ENCODE data around the gene EVL. TPM values are rescaled to one million over a fixed set of nuclear protein-coding genes. Genes with fewer than 3 reads are reported as not detected.

EVL gene
- total and polyA plus RNA-seq, 10 of the 15 experiments (the other 5 are each of a cell fraction or from before 2014, with no cell fraction given), result 11.9 to 341 (median 89.8) TPM

GRCh38 chr14:100048786-100049185 lies 16.4 kb upstream of the EVL start:
- TF ChIP-seq IKZF1 (conservative IDR thresholded peaks at IDR 0.05), result peak; percentile 42
- TF ChIP-seq SRF (IDR thresholded peaks at IDR 0.05; ENCODE audit: low read depth in 2 of 2, low read length in 2 of 2), result no peak
- peak in 1 of 2 experiments; percentile 22; a peak in 1 of 4 replicates for TF ChIP-seq BHLHE40 (IDR thresholded peaks at IDR 0.05; ENCODE audit: borderline replicate concordance in 1 of 2, low read depth in 2 of 2, low read length in 1 of 2)
- TF ChIP-seq IKZF2 (IDR thresholded peaks at IDR 0.05), result peak in 1 of 2 experiments; percentile 42; a peak in 1 of 4 replicates
- Histone ChIP-seq H3K36me3 (ENCODE audit: control insufficient read depth in 2 of 2, insufficient read depth in 2 of 2, low read length in 1 of 2) (no peaks in the 10 kb centered on the region), H3K9me3 (replicated peaks; ENCODE audit: control insufficient read depth, insufficient read depth, low read length) (no peaks in the 10 kb centered on the region), H3K4me3 (no peak overlapping the region), H3K27me3 (replicated peaks in 1 of 2; ENCODE audit: control insufficient read depth in 2 of 2, insufficient read depth in 2 of 2, low read length in 1 of 2) (no peaks in the 10 kb centered on the region), H4K20me1 (ENCODE audit: control insufficient read depth, insufficient read depth) (no peaks in the 10 kb centered on the region), H3K4me2 (ENCODE audit: control insufficient read depth, insufficient read depth) (no peak overlapping the region), H2AFZ (ENCODE audit: control insufficient read depth, low read depth, low read length) (no peak overlapping the region), H3K4me1 (ENCODE audit: control insufficient read depth, insufficient read depth, low read length) (no peaks in the 10 kb centered on the region), H3K27ac (ENCODE audit: control insufficient read depth, insufficient read depth) (no peak overlapping the region), H3K79me2 (ENCODE audit: control insufficient read depth, insufficient read depth, low read length) (no peaks in the 10 kb centered on the region), H3K9ac (ENCODE audit: control insufficient read depth, insufficient read depth, low read length) (no peak overlapping the region)
- DNase-seq (ENCODE audit: low read depth, low spot score), result no peak
- no peak for FAIRE-seq
- WGBS (ENCODE audit: insufficient coverage, insufficient replicate concordance, low lambda C conversion rate, missing lambda C conversion rate), result 78% methylated on average over 3 of the region's 3 CpGs
- peak; percentile 46 for ATAC-seq
- no TSS peak for BruUV-seq (replicated peaks)
- ChIA-PET SMC1A (ENCODE audit: uncharacterized antibody, unreplicated experiment) (interaction anchor here (1.0 to 1.6 kb wide), 5 partner anchors 8 to 59 kb away, joined by 3 to 5 read pairs (median 4); no protein-coding TSS in a partner anchor), CTCF (interaction anchor here (1.0 to 6.8 kb wide), 6 partner anchors 11 to 144 kb away, joined by 3 to 40 read pairs (median 4); no protein-coding TSS in a partner anchor), RAD21 (ENCODE audit: unreplicated experiment) (interaction anchor here (0.5 to 1.4 kb wide), 3 partner anchors 20 to 66 kb away, joined by 3 to 5 read pairs (median 5); no protein-coding TSS in a partner anchor), POLR2A (no interaction called here)
- intact Hi-C loops (cut with micrococcal nuclease; ENCODE audit: unreplicated experiment) (no loop called here), in situ Hi-C loops (cut with MboI) (no loop called here)

GRCh38 chr14:100049220-100049619 lies 16.0 kb upstream of the EVL start:
- CTCF ChIA-PET, result interaction anchor here (1.0 to 6.8 kb wide), 5 partner anchors 12 to 144 kb away, joined by 3 to 40 read pairs (median 4); no protein-coding TSS in a partner anchor
- in situ Hi-C loops (cut with MboI) (no loop called here), intact Hi-C loops (cut with micrococcal nuclease; ENCODE audit: unreplicated experiment) (no loop called here)
- H3K4me3 ChIP-seq, result no peak overlapping the region
- no peaks in the 10 kb centered on the region for H3K4me1 ChIP-seq (ENCODE audit: control insufficient read depth, insufficient read depth, low read length)
- no peaks in the 10 kb centered on the region for H3K9me3 ChIP-seq (replicated peaks; ENCODE audit: control insufficient read depth, insufficient read depth, low read length)
- H3K79me2 ChIP-seq (ENCODE audit: control insufficient read depth, insufficient read depth, low read length), result no peaks in the 10 kb centered on the region
- H3K36me3 ChIP-seq (ENCODE audit: control insufficient read depth in 2 of 2, insufficient read depth in 2 of 2, low read length in 1 of 2), result no peaks in the 10 kb centered on the region
- no peak overlapping the region for H3K9ac ChIP-seq (ENCODE audit: control insufficient read depth, insufficient read depth, low read length)
- FAIRE-seq (no peak), DNase-seq (ENCODE audit: low read depth, low spot score) (no peak), ATAC-seq (no peak)
- no TSS peak for BruUV-seq (replicated peaks)
- WGBS (ENCODE audit: insufficient coverage, insufficient replicate concordance, low lambda C conversion rate, missing lambda C conversion rate), result 76% methylated on average over 2 of the region's 2 CpGs
- H4K20me1 ChIP-seq (ENCODE audit: control insufficient read depth, insufficient read depth), result no peaks in the 10 kb centered on the region
- POLR2A ChIA-PET, result no interaction called here
- no peak overlapping the region for H3K27ac ChIP-seq (ENCODE audit: control insufficient read depth, insufficient read depth)
- H3K4me2 ChIP-seq (ENCODE audit: control insufficient read depth, insufficient read depth), result no peak overlapping the region
- no peaks in the 10 kb centered on the region for H3K27me3 ChIP-seq (replicated peaks in 1 of 2; ENCODE audit: control insufficient read depth in 2 of 2, insufficient read depth in 2 of 2, low read length in 1 of 2)
- H2AFZ ChIP-seq (ENCODE audit: control insufficient read depth, low read depth, low read length), result no peak overlapping the region
- RAD21 ChIA-PET (ENCODE audit: unreplicated experiment), result interaction anchor here (0.9 to 1.4 kb wide), 2 partner anchors 20 to 24 kb away, joined by 5 read pairs; no protein-coding TSS in a partner anchor
- SMC1A ChIA-PET (ENCODE audit: uncharacterized antibody, unreplicated experiment), result interaction anchor here (1.0 to 1.6 kb wide), 6 partner anchors 8 to 59 kb away, joined by 3 to 5 read pairs (median 4); no protein-coding TSS in a partner anchor
- TF ChIP-seq EP300 (IDR thresholded peaks at IDR 0.05; ENCODE audit: borderline replicate concordance in 1 of 2, control insufficient read depth in 1 of 2, low read depth in 2 of 2, low read length in 2 of 2) (no peak), SMAD5 (IDR thresholded peaks at IDR 0.05; ENCODE audit: low read depth) (no peak), BHLHE40 (IDR thresholded peaks at IDR 0.05; ENCODE audit: borderline replicate concordance in 1 of 2, low read depth in 2 of 2, low read length in 1 of 2) (no peak), FOXK2 (IDR thresholded peaks at IDR 0.05) (no peak), JUNB (IDR thresholded peaks at IDR 0.05) (no peak), PAX8 (IDR thresholded peaks at IDR 0.05) (no peak), ZNF274 (IDR thresholded peaks at IDR 0.05; ENCODE audit: insufficient read depth, insufficient read length) (no peak), E2F4 (IDR thresholded peaks at IDR 0.05; ENCODE audit: low read depth, low read length) (no peak), FOXM1 (IDR thresholded peaks at IDR 0.05; ENCODE audit: low read depth, low read length) (no peak)
- TF ChIP-seq, protein P1, sequence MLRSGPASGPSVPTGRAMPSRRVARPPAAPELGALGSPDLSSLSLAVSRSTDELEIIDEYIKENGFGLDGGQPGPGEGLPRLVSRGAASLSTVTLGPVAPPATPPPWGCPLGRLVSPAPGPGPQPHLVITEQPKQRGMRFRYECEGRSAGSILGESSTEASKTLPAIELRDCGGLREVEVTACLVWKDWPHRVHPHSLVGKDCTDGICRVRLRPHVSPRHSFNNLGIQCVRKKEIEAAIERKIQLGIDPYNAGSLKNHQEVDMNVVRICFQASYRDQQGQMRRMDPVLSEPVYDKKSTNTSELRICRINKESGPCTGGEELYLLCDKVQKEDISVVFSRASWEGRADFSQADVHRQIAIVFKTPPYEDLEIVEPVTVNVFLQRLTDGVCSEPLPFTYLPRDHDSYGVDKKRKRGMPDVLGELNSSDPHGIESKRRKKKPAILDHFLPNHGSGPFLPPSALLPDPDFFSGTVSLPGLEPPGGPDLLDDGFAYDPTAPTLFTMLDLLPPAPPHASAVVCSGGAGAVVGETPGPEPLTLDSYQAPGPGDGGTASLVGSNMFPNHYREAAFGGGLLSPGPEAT (IDR thresholded peaks at IDR 0.05; ENCODE audit: low read depth), result no peak
- TF ChIP-seq, protein P2, sequence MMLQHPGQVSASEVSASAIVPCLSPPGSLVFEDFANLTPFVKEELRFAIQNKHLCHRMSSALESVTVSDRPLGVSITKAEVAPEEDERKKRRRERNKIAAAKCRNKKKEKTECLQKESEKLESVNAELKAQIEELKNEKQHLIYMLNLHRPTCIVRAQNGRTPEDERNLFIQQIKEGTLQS (IDR thresholded peaks at IDR 0.05; ENCODE audit: borderline replicate concordance, extremely low read depth, low read depth, low read length), result no peak

All from GM12878 (cell line).